Middle frontal gyrus (tissue), 1 donor: ENCODE measurements around the gene TNFAIP6.
"Not testable (repeated sequence)": the region's sequence is repeated elsewhere in the genome, so short reads cannot be mapped to it uniquely, and the experiment has no call there.

Experiments used
- DNase-seq: peaks from one replicate; pipeline ENCODE4 v3.0.0-alpha.2; 2015; ENCODE audit warnings: low spot score; ENCODE audit errors: extremely low spot score

Gene TNFAIP6

GRCh38 chr2:151357359-151357758 is at the start of gene TNFAIP6:
TNFAIP6 (plus strand) TSS chr2:151357592; CDS start chr2:151357667, 75 bp downstream.
- no peak for DNase-seq

- DNase-seq, result not testable (repeated sequence)
These were observed 47.1 kb upstream of the TNFAIP6 start for GRCh38 chr2:151310313-151310712.

GRCh38 chr2:151312440-151312839 is 45.0 kb upstream of the TNFAIP6 start:
- DNase-seq, result not testable (repeated sequence)

GRCh38 chr2:151315381-151315903 is 42.0 kb upstream of the TNFAIP6 start:
- no peak for DNase-seq

GRCh38 chr2:151325581-151326095 is 31.8 kb upstream of the TNFAIP6 start:
- no peak for DNase-seq

GRCh38 chr2:151326554-151326953 is 30.8 kb upstream of the TNFAIP6 start:
- no peak for DNase-seq

- DNase-seq, result no peak
These were observed 27.4 kb upstream of the TNFAIP6 start for GRCh38 chr2:151329998-151330397.

GRCh38 chr2:151333083-151333482 is 24.3 kb upstream of the TNFAIP6 start:
- DNase-seq, result no peak

- DNase-seq, result no peak
These were observed 23.1 kb upstream of the TNFAIP6 start for GRCh38 chr2:151334082-151334815.

GRCh38 chr2:151336863-151337371 is 20.5 kb upstream of the TNFAIP6 start:
- DNase-seq, result no peak

GRCh38 chr2:151337643-151338042 is 19.7 kb upstream of the TNFAIP6 start:
- DNase-seq, result no peak

- no peak for DNase-seq
These were observed 19.3 kb upstream of the TNFAIP6 start for GRCh38 chr2:151338115-151338514.

- DNase-seq, result no peak
These were observed 14.3 kb upstream of the TNFAIP6 start for GRCh38 chr2:151343073-151343472.

- DNase-seq, result not testable (repeated sequence)
These were observed 13.2 kb upstream of the TNFAIP6 start for GRCh38 chr2:151344191-151344590.

- DNase-seq, result no peak
These were observed 12.5 kb upstream of the TNFAIP6 start for GRCh38 chr2:151344906-151345305.

GRCh38 chr2:151347294-151347693 is 10.1 kb upstream of the TNFAIP6 start:
- DNase-seq, result no peak

GRCh38 chr2:151347906-151348305 is 9.5 kb upstream of the TNFAIP6 start:
- DNase-seq, result no peak

- no peak for DNase-seq
These were observed 6.7 kb upstream of the TNFAIP6 start for GRCh38 chr2:151350579-151351195.

GRCh38 chr2:151353995-151354394 is 3.4 kb upstream of the TNFAIP6 start:
- DNase-seq, result no peak

GRCh38 chr2:151354807-151355206 is 2.6 kb upstream of the TNFAIP6 start:
- no peak for DNase-seq

GRCh38 chr2:151358166-151358970 is 976 bp downstream of the TNFAIP6 start:
- no peak for DNase-seq
